Activated CD8-positive, alpha-beta T cell treated with anti-CD3 and anti-CD28 coated beads, Interleukin-2, amount 10 ng/mL, durations not matched to agents 7 days and 5 days (primary cell): ENCODE measurements around the gene GRM5. TPM values are rescaled to one million over a fixed set of nuclear protein-coding genes. Genes with fewer than 3 reads are reported as not detected.
"Not testable (repeated sequence)": the region's sequence is repeated elsewhere in the genome, so short reads cannot be mapped to it uniquely, and the experiment has no call there.

Experiments
- ATAC-seq: fragments of 150-1000 bp; cut with Tn5 transposase; one replicate; pipeline ENCODE4 v1.10.0; 2021; ENCODE audit warnings: moderate library complexity
- CTCF ChIA-PET: fragments of 350-600 bp; sonication (Branson Sonifier 250); formaldehyde crosslinking; loops from one replicate; lab custom pipeline; 2021; ENCODE audit warnings: antibody characterized with exemption; lab: Charles Lee
- POLR2A ChIA-PET: fragments of 350-600 bp; sonication (Branson Sonifier 250); formaldehyde crosslinking; loops from one replicate; lab custom pipeline; 2021; ENCODE audit warnings: antibody characterized with exemption; lab: Charles Lee
- DNase-seq: peaks from one replicate; pipeline ENCODE4 v3.0.0-alpha.2; 2020
- H3K27ac Mint-ChIP-seq: one replicate; pipeline ENCODE4 v1.8.0; 2021; ENCODE audit warnings: mild to moderate bottlenecking, mixed read lengths
- H3K27me3 Mint-ChIP-seq: one replicate; pipeline ENCODE4 v1.8.0; 2021; ENCODE audit warnings: low read depth, mixed read lengths
- H3K36me3 Mint-ChIP-seq: one replicate; pipeline ENCODE4 v1.8.0; 2021; ENCODE audit warnings: low read depth, mixed read lengths
- H3K4me1 Mint-ChIP-seq: one replicate; pipeline ENCODE4 v1.8.0; 2021; ENCODE audit warnings: low read depth, mixed read lengths
- H3K4me3 Mint-ChIP-seq: one replicate; pipeline ENCODE4 v1.8.0; 2021; ENCODE audit warnings: mild to moderate bottlenecking, mixed read lengths
- H3K9me3 Mint-ChIP-seq: one replicate; pipeline ENCODE4 v1.8.0; 2022; ENCODE audit warnings: mixed read lengths; ENCODE audit not compliant: insufficient read depth
- total RNA-seq, 2 experiments: library from RNA; stranded (reverse); gene quantifications; one replicate each; pipeline ENCODE4 v1.2.3, GENCODE V29; 2021

GRM5 gene
- total RNA-seq, 2 experiments from 2014 or later, result not detected

GRCh38 chr11:88853963-88854362, 211.8 kb downstream of the GRM5 start:
- H3K36me3 Mint-ChIP-seq, H3K4me1 Mint-ChIP-seq, H3K4me3 Mint-ChIP-seq, ATAC-seq, H3K9me3 Mint-ChIP-seq, POLR2A ChIA-PET, DNase-seq, H3K27ac Mint-ChIP-seq, H3K27me3 Mint-ChIP-seq, CTCF ChIA-PET: not testable (repeated sequence)

- H3K4me3 Mint-ChIP-seq, CTCF ChIA-PET, H3K36me3 Mint-ChIP-seq, H3K9me3 Mint-ChIP-seq, H3K27ac Mint-ChIP-seq, POLR2A ChIA-PET, ATAC-seq, H3K27me3 Mint-ChIP-seq, DNase-seq, H3K4me1 Mint-ChIP-seq: not testable (repeated sequence)
Measured at GRCh38 chr11:88851547-88851946, 214.2 kb downstream of the GRM5 start.

GRCh38 chr11:88849773-88850172, 216.0 kb downstream of the GRM5 start:
- Mint-ChIP-seq H3K36me3 (peaks cover 11% of the 10 kb centered on the region), H3K4me1 (peaks cover 13% of the 10 kb centered on the region)
- DNase-seq, ATAC-seq, CTCF ChIA-PET, POLR2A ChIA-PET, H3K27me3 Mint-ChIP-seq, H3K4me3 Mint-ChIP-seq, H3K9me3 Mint-ChIP-seq, H3K27ac Mint-ChIP-seq: not testable (repeated sequence)

- ChIA-PET CTCF (no interaction called here), POLR2A (no interaction called here)
- Mint-ChIP-seq H3K27me3 (no peaks in the 10 kb centered on the region), H3K4me1 (peaks cover 17% of the 10 kb centered on the region), H3K9me3 (peaks cover 3% of the 10 kb centered on the region), H3K27ac (no peak overlapping the region), H3K36me3 (peaks cover 11% of the 10 kb centered on the region), H3K4me3 (no peak overlapping the region)
- DNase-seq (no peak), ATAC-seq (no peak)
Measured at GRCh38 chr11:88849368-88849767, 216.4 kb downstream of the GRM5 start.

- ATAC-seq, POLR2A ChIA-PET, H3K4me3 Mint-ChIP-seq, DNase-seq, H3K27me3 Mint-ChIP-seq, H3K9me3 Mint-ChIP-seq: not testable (repeated sequence)
- CTCF ChIA-PET, result interaction anchor here (0.6 kb wide), 1 partner anchor 47 kb away, joined by 3 read pairs; no protein-coding TSS in a partner anchor
- H3K36me3 Mint-ChIP-seq, result peaks cover 27% of the 10 kb centered on the region
- peaks cover 40% of the 10 kb centered on the region for H3K4me1 Mint-ChIP-seq
- H3K27ac Mint-ChIP-seq, result peak overlapping the region; percentile 53
Measured at GRCh38 chr11:88846266-88846665, 219.5 kb downstream of the GRM5 start.

GRCh38 chr11:88844941-88845340, 220.8 kb downstream of the GRM5 start:
- H3K27ac Mint-ChIP-seq, result peak overlapping the region; percentile 92
- H3K4me1 Mint-ChIP-seq, result peaks cover 51% of the 10 kb centered on the region
- DNase-seq, result peak; percentile 51

GRCh38 chr11:88843766-88844426, 221.9 kb downstream of the GRM5 start:
- peak; percentile 56 for DNase-seq
- Mint-ChIP-seq H3K36me3 (peaks cover 37% of the 10 kb centered on the region), H3K27ac (peak overlapping the region; percentile 92), H3K4me1 (peaks cover 52% of the 10 kb centered on the region), H3K4me3 (peak overlapping the region; percentile 47)
- ATAC-seq, result peak; percentile 96
- H3K9me3 Mint-ChIP-seq, H3K27me3 Mint-ChIP-seq, CTCF ChIA-PET, POLR2A ChIA-PET: not testable (repeated sequence)

More at GRCh38 chr11:88844941-88845340, 220.8 kb downstream of the GRM5 start:
- H3K4me3 Mint-ChIP-seq, POLR2A ChIA-PET, H3K9me3 Mint-ChIP-seq, H3K27me3 Mint-ChIP-seq, CTCF ChIA-PET: not testable (repeated sequence)
- ATAC-seq, result peak; percentile 54
- peaks cover 35% of the 10 kb centered on the region for H3K36me3 Mint-ChIP-seq

GRCh38 chr11:88838139-88838538, 227.6 kb downstream of the GRM5 start:
- ATAC-seq, DNase-seq, H3K4me3 Mint-ChIP-seq, H3K27me3 Mint-ChIP-seq, H3K9me3 Mint-ChIP-seq, CTCF ChIA-PET, POLR2A ChIA-PET, H3K27ac Mint-ChIP-seq: not testable (repeated sequence)
- H3K4me1 Mint-ChIP-seq, result peaks cover 27% of the 10 kb centered on the region
- H3K36me3 Mint-ChIP-seq, result peaks cover 22% of the 10 kb centered on the region

GRCh38 chr11:88835709-88836108, 230.1 kb downstream of the GRM5 start:
- ATAC-seq, H3K9me3 Mint-ChIP-seq, H3K36me3 Mint-ChIP-seq, DNase-seq, H3K27ac Mint-ChIP-seq, CTCF ChIA-PET, H3K4me3 Mint-ChIP-seq, H3K27me3 Mint-ChIP-seq: not testable (repeated sequence)
- POLR2A ChIA-PET, result interaction anchor here (0.5 kb wide), 1 partner anchor 589 kb away, joined by 5 read pairs; no protein-coding TSS in a partner anchor
- H3K4me1 Mint-ChIP-seq, result peaks cover 12% of the 10 kb centered on the region

- POLR2A ChIA-PET, result no interaction called here
- Mint-ChIP-seq H3K4me1 (peaks cover 3% of the 10 kb centered on the region), H3K4me3 (no peak overlapping the region), H3K27ac (no peak overlapping the region), H3K36me3 (no peaks in the 10 kb centered on the region), H3K27me3 (no peaks in the 10 kb centered on the region), H3K9me3 (no peaks in the 10 kb centered on the region)
- CTCF ChIA-PET, result no interaction called here
- ATAC-seq (no peak), DNase-seq (no peak)
Measured at GRCh38 chr11:88831303-88831890, 234.4 kb downstream of the GRM5 start.

- POLR2A ChIA-PET, result no interaction called here
- Mint-ChIP-seq H3K9me3 (no peaks in the 10 kb centered on the region), H3K27me3 (no peaks in the 10 kb centered on the region), H3K27ac (no peak overlapping the region), H3K36me3 (no peaks in the 10 kb centered on the region), H3K4me3 (no peak overlapping the region), H3K4me1 (no peaks in the 10 kb centered on the region)
- CTCF ChIA-PET, result no interaction called here
- ATAC-seq (no peak), DNase-seq (no peak)
Measured at GRCh38 chr11:88827018-88827676, 238.6 kb downstream of the GRM5 start.

- no peak overlapping the region for H3K27ac Mint-ChIP-seq
- POLR2A ChIA-PET, result no interaction called here
- ATAC-seq (no peak), DNase-seq (no peak)
- no peaks in the 10 kb centered on the region for H3K4me1 Mint-ChIP-seq
- H3K36me3 Mint-ChIP-seq, result peaks cover 3% of the 10 kb centered on the region
- peaks cover under 1% of the 10 kb centered on the region for H3K9me3 Mint-ChIP-seq
- H3K27me3 Mint-ChIP-seq, result no peaks in the 10 kb centered on the region
- H3K4me3 Mint-ChIP-seq, result no peak overlapping the region
- CTCF ChIA-PET, result no interaction called here
Measured at GRCh38 chr11:88819616-88820015, 246.2 kb downstream of the GRM5 start.
